ENCODE measurements around the gene GREM2.

Gene GREM2

DNA sequence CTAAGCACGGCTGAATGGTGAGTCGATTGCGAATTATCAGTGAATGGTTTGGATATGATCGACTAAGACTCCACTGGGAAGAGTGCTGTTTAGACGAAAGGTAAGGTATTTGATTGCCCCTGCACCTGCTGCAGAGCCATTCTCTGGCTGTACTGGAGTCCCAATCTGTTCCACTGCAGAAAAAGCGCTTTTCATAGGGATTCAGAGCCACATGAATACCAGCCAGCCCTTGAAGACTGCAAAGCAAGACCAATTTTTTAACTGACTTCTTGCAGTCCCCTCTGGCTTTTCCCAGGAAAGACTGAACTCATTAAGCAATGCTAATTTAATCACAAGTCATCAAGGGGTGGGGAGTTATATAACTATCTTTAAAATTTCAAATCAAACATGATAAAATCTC, 1.3 kb downstream of the GREM2 start:
- DNase-seq (ENCODE audit: low spot score), result no peak

DNA sequence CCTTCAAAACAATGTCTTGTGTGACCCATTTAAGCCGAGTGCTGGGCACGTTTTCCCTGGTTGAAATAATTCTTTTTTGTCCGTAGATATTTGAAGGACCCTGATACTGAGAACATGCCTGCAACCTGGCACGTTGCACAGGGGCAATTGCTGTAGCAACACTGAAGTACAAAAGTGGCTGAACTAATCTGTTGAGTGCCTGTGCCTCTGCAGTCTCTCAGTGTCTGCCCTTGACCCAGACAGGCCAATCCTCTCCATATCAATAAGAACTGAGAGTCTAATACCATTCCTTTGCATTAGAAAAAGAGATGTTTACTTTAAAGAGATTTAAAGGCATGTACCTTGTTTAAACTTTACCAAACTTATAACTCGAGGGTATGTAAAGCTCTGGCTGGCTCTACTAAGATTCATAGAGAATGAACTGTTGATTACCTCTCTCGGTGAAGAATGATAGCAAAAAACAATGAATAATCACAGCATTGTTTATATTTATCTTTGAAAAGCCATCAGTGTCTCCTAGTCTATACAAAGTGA, 2.4 kb downstream of the GREM2 start:
- DNase-seq (ENCODE audit: low spot score), result no peak

DNA sequence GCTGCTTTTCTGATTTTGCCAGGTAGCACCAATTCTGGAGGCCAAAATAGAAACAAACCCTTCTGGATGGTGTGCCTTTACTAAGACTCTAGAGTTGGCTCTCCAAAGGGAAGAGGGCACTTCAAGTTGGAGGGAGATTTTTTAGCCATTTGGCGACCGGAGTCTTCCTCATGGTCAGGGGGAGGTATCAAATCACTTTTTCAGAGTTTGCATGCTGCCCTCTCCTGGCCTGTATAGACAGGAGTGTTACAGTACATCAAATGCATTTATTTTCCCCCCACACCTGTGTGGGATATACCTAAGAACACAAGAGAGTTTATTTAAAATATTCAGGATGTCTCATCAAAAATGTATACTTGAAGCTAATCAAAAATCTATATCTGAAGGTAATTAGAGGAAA, 3.2 kb downstream of the GREM2 start:
- no peak for DNase-seq (ENCODE audit: low spot score)

DNA sequence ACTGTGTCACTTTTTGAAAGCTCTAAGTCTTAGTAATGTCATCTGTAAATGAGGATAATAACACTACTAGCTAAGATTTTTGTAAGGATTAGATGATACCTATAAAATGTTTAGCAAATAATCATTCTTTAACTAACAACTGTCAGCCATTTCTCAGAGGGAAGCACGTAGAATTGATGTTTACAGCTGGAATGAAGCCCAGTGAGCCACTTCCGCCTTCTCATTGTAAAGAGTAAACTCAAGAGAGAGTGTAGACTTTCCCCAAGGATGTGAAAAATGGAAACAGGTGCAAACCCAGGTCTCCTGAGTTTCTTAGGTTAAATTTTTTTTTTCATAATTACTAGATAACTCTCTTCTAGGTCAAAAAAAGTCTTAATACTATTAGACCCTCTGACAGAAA, 4.9 kb downstream of the GREM2 start:
- no peak for DNase-seq (ENCODE audit: low spot score)

DNA sequence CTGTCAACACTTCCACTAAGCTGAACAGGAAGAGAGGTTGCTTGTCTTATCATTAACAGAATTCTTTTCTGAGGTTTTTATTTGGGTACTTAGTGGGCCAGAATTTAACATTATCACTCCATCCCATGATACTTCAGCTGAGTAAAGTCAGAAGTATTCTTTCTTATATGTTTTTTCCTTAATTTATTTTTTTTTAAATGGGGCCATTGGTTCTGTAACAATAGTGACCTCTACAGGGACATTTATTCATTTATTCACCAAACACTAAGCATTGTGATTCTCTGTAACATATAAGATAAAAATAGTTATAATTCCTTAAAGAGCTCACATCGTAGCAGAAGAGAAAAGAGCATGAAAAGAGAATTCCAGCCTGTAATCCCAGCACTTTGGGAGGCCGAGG, 9.8 kb downstream of the GREM2 start:
- no peak for DNase-seq (ENCODE audit: low spot score)

DNA sequence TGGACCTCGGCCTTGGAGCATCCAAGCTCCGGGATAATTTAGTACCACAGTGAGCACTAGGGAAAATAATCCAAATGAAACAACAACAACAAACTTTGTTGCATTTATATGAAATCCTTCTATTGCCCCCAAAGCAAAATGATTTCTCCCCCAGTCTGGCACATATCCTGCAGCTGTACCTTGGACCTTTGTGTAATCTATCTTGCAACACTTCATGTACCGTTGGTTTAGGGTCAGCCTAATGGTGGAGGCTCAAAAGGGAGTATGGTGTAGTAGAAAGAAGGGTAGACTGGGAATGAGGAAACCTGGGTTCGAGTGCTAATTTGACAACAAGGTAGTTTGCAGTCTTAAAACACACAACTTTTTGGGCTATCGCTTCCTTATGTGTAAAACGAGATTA, 12.1 kb downstream of the GREM2 start:
- DNase-seq (ENCODE audit: low spot score), result no peak

DNA sequence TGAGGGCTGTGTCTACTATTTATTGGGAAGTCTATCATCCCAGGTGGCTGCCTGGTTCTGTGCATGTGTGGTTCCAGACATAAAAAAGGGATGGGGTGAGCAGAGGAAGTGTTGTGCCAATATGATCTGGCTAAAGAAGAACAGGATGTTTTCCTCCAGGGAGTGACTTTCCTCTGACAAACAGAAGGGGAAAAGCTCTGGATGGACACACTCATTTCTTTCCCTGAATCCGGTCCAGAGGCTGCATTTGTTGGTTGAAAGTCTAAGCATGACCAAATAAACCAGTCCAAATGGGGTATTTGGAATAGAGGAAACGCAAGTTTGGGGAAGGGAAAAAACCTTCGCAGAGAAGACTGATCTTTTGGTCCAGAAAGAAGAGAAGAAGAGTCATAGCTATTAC, 12.7 kb downstream of the GREM2 start:
- no peak for DNase-seq (ENCODE audit: low spot score)

DNA sequence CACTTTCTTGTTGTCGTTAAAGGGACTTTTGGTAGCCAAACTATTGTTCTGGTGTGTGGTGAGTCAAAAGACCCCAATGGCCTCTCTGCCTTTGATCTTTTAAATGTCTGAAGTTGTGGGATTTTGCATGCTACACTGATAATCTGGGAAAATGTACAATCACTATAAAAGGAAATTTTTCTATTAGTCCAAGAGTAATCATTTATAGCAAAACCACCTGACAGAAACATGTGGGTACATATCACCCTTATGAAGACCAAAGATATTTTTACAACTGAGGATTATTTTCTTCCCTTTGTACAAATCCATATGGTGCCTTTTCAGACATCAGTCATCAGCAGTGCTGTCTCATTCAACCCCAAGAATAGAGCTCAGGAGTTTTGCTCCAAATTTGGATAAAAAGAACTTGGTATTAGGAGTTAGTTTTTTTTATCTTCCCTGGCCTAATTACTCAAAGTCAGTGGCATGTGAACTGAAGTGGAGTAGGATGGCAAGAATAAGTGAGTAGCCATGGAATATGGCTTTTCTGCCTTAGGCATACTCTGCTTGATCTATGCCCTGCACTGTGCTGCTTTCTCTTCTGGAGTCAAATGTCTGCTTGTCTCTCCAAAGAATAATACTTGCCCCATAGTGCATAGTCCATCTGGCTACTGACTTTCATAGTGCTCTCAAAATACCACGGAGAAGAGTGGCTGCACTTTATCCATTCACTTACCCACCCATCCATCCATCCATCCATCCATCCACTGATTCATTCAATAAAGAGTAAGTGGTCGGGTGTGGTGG, 13.5 kb downstream of the GREM2 start:
- DNase-seq (ENCODE audit: low spot score), result no peak

DNA sequence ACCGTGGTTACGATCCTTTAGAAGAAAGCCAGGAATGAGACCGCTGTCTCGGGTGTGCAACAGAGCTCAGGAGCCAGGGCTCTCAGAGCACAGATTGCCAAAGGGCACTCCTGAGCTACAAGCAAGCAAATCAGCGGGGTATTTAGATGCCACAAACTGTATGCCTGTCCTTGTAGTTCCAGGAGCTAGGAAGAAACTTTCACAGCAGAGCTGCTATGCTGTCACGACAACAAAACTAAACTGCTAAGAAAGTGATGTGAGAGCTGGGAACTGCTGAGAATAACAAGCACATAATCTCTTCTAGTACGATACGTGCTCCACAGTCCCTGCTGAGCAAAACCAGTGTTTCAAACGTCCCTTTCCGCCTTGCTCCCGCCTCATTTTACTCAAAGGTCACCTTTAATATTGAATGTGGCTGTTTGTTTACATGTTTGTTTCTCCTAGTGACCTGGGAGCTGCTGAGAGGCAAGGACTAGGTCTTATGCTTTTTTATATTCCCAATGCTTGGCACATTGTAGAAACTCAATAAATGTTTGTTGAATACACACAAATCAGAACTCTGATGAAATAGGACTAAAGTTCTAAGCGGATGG, 14.7 kb downstream of the GREM2 start:
- no peak for DNase-seq (ENCODE audit: low spot score)

DNA sequence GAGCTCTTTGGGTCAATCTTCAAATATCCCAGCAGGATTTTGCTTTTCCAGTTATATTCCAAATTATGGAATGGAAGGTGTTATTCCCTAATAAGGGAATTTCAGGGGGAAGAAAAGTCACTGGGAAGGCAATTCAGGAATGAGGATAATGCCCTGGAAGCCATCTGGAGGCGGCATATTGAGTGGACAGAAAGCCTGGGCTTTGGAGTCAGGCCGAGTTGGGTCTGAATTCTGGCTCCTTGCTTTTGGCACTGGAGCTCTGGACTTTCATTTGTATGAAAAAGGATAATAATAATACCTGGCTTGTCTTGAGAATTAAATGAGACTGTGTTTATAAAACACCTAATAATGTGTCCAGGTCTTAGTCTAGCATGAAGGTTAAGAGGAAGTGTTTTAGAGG, 16.5 kb downstream of the GREM2 start:
- no peak for DNase-seq (ENCODE audit: low spot score)

DNA sequence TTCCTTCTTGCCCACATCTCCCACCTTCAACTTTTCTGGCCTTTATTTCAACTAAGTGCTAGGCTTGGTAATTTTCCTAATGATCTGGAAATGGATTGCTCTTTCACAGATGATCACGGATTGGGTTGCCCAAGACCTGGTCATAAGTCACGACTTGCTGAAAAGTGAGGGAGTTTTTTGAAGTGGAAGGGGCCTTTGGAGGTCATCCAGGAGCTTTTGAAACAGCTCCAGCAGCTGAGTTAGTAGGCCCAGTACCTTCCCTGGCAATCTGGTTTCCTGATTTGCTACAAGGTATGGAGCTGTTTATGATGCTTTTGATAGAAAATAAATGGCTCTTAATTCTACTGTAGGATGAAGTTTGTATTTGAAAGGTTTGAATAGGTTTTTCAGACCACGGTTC, 20.4 kb downstream of the GREM2 start:
- DNase-seq (ENCODE audit: low spot score), result no peak

DNA sequence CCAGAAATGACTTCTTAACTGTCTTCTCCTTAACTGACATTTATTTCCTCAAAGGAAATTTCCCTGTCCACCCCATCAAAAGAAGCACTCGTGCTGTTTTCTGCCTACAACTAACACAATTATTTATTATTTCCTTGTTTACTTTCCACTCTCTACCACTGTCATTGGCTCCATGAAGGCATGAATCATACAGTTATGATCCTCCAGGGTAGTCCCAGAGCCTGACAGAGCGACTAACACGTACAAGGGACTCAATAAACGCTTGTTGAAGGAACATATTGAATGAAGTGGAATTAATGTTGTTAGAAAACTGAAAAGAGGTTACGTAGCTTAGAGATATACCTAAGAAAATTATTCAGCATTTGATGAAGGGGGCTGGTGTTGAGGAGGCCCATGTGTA, 20.9 kb downstream of the GREM2 start:
- no peak for DNase-seq (ENCODE audit: low spot score)

DNA sequence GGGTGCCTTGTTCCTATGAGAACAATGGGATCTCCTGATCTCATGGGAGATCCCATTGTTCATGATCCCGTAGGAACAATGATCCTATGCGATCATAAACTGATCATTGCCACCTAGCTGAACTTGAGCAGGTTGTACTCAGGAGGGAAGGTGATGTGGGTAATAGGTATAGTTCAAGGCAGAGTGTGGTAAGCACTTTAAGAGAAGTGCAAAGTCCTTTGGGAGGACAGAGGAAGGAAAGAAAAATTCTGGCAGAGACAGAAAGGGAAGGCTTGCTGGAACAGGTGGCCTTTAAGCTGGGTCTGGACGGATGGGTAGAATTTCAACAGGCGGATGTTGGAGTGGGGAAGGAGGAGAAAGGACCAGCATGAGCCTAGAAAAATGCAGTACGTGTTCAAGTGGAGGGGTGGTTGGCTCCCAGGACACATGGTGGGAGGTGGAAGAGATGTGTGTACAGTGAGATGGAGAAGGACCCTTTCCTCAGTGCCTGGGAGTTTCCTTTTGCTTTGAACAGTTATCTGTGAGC, 22.3 kb downstream of the GREM2 start:
- DNase-seq (ENCODE audit: low spot score), result no peak

DNA sequence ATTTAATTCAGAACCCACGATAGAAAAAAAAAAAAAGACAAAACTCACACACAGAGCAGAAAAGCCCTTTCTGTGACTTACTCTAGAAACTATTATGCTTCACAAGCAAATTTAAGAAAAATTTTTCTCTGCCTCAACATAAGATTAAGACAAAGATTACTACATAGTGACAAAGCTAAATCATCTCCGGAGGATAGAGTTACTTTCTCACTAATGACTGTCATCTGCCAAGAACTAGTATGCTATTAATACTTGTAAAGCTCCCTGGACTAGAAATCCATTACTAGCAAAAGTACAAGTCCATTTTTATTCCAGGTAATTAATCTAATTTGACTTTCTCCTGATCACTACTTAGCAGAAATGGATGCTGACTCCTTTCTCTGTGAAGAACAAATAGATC, 25.9 kb downstream of the GREM2 start:
- no peak for DNase-seq (ENCODE audit: low spot score)

DNA sequence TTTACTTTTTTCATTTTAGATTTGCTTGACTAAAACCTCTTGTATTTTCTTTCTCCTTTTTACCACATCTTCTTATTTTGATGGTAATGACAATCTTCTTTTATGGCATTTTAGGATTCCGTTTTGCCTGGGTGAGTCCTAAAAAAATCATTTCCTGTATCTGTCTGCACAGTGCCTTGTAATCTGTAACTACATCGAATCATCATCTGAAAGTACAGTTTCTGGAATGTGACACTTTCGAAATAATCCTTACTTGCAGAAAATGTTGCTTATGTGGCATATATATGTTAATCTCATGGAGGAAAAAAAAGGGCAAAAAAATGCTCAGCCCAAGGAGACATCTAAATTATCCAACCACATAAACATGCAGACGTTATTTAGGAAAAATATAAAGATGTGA, 29.0 kb downstream of the GREM2 start:
- DNase-seq (ENCODE audit: low spot score), result no peak

DNA sequence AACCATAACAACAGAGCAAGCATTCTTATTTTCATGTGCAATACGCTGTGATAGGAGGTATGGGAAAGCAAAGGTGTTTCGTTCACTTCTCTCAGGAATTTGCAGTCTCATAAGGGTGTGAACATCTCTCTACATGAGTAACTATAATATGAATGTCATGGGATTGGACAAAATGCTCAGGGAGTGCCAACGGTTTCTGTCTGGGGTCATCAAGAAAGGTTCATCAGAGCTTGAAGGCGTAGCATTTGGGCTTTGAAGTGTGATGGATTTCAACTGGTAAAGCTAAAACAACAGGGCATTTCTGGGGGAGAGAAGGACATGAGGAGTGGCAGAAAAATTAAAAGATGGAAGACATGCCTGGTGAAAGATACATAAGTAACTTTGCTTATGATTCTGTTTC, 32.4 kb downstream of the GREM2 start:
- no peak for DNase-seq (ENCODE audit: low spot score)

DNA sequence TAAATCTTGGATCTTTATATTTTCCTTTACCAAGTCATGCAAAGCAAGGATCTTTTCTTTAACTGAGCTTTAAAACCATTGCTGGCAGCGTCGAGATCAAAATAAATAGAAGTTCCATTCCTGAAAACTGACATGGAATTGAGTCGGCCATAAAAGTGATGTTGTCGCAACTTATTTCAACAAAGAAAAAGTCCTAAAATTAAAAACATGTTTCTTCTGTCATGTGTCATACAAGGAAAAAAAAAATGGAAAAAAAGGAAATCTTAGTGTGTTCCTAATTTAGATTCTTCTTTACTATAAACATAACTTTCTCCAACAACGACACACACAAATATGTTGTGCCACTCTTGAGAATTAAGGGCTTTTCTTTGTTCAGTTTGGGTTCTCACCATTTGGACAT, 34.9 kb downstream of the GREM2 start:
- no peak for DNase-seq (ENCODE audit: low spot score)

DNA sequence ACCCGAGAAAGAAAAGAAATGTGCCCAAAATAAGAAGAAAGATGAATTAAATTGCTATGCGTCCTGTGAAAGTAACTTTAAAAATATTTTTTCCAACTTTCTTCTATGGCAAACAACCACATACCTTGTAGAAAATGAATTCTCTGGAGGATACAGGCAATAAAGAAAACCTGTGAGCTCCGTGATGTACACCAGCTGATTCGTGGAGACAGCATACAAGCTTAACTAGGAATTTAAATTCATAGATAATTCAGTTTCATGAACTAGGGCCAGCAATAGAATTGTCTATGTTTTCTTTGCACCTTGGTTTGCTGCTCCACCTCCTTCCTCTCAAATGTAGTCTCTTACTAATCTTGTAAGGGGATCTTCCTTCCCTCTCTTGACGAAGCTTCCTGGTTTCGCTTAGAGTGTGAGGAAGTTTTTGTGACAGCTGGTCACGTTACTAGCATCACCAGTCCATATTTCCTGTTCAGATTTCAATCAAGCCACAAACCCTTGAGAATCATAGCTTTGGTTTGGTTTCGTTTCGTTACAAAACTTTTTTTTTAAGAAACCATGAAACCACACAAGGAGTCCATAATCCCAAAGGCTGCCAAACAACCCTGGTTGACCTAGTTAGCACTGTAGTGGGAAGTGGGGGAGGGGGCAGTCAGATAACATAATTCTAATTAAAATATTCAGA, 35.8 kb downstream of the GREM2 start:
- no peak for DNase-seq (ENCODE audit: low spot score)

DNA sequence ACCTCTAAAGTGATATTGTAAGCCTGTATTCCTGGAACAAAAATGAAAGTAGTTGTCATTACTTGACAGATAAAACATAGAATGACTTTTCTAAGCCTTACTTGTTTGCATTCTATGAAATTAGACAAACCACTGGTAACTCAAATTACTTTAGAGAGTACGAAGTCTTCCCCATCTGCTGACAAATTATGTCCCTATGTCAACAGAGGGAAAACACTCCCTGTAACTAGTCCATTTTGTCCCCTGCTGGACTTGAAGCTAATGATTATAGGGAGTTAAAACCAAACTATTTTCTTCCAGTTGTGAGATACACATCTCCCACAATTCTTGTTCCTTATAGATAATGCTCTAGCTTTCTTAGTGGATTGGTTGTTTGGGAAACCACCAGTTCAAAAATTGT, 39.6 kb downstream of the GREM2 start:
- no peak for DNase-seq (ENCODE audit: low spot score)

DNA sequence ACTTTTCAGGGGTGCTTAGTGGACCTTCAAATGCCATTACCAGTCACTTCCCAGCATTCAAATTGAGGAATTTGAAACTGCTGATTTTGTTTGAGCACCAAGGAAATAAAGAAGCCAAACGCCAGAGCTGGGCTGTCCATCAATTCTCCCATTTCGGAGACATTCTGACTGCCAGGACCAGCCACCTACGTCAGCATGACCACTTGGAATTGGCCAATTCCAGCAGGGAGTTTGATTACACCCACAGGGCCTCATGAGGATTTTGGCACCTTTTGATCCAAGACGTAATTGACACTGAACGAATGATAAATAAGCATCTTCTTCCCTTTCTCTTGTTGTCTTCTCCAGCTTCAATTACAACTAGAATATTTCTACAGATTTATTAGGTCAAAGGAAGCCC, 40.2 kb downstream of the GREM2 start:
- DNase-seq (ENCODE audit: low spot score), result no peak

DNA sequence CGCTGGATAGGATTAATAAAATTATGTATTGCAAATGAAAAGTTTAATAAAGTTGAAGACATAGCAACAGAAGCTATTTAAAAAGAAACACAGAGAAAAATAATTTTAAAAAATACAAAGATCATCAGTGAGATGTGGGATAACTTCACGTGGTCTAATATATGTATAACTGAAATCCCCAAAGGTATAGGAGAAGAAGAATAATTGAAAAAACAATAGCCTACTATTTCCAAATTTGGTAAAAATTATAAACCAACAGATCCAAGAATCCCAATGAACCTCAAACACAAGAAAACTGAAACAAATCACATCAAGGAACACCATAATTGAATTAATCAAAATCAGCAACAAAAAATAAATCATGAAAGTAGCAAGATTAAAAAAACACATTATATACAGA, 44.9 kb downstream of the GREM2 start:
- DNase-seq (ENCODE audit: low spot score), result no peak

DNA sequence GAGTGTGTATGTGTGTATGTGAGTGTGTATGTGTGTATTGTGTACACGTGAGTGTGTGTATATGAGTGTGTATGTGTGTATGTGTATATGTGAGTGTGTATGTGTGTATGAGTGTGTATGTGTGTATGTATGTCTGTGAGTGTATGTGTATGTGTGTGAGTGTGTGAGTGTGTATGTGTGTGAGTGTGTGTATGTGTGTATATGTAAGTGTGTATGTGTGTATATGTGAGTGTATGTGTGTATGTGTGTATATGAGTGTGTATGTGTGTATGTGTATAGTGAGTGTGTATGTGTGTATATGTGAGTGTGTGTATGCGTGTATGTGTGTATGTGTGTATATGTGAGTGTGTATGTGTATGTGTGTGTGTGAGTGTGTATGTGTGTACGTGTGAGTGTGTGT, 49.2 kb downstream of the GREM2 start:
- DNase-seq (ENCODE audit: low spot score), result no peak

DNA sequence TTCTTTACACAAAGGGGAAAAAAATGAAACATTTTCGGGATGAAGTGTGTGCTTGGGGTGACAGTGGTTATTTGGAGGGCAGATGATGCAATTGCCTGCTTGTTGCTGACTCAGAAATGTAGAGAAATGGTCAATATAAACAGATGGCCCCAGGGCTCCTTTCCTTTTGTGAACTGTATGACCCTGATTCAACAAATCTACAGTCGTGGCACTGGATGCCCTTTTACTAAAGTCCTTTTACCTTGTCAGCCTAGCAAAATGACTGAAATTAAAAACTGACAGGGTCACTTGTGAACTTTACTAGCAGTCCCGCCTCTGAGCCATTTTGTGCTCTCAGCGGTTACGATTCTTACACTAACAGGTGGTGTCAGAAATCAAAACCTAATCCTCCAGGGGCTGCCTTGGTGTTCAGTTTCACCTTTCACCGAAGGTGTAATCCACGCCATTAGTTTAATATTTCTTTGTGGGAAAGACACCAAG, 49.8 kb downstream of the GREM2 start:
- DNase-seq (ENCODE audit: low spot score), result no peak
